Endothelial cell (in vitro differentiated cells): Measurements from ENCODE around the gene C2CD4D. TPM values are rescaled to one million over a fixed set of nuclear protein-coding genes. Genes with fewer than 3 reads are reported as not detected.
A peak's percentile ranks its signal among the peaks of the same experiment; 100 is the strongest.

Source experiments
- DNase-seq: peaks from one replicate; pipeline ENCODE4 v3.0.0; 2021; ENCODE audit warnings: low spot score
- H3K27ac Mint-ChIP-seq: one replicate; pipeline ENCODE4 v1.8.0; 2021; ENCODE audit warnings: mixed read lengths, inconsistent platforms; ENCODE audit not compliant: unreplicated experiment
- H3K27me3 Mint-ChIP-seq: one replicate; pipeline ENCODE4 v1.8.0; 2021; ENCODE audit warnings: mild to moderate bottlenecking, moderate library complexity, mixed read lengths, inconsistent platforms; ENCODE audit not compliant: unreplicated experiment
- H3K36me3 Mint-ChIP-seq: one replicate; pipeline ENCODE4 v1.8.0; 2021; ENCODE audit warnings: mild to moderate bottlenecking, low read depth, mixed read lengths, inconsistent platforms; ENCODE audit not compliant: unreplicated experiment
- H3K4me1 Mint-ChIP-seq: one replicate; pipeline ENCODE4 v1.8.0; 2021; ENCODE audit warnings: mild to moderate bottlenecking, mixed read lengths, inconsistent platforms; ENCODE audit not compliant: unreplicated experiment
- H3K4me3 Mint-ChIP-seq: one replicate; pipeline ENCODE4 v1.8.0; 2021; ENCODE audit warnings: mild to moderate bottlenecking, mixed read lengths, inconsistent platforms; ENCODE audit not compliant: unreplicated experiment
- H3K9me3 Mint-ChIP-seq: one replicate; pipeline ENCODE4 v1.8.0; 2021; ENCODE audit warnings: mixed read lengths, inconsistent platforms; ENCODE audit not compliant: unreplicated experiment
- total RNA-seq: library from RNA; stranded (reverse); fragmentation: NEBNext Ultra II Directional; extraction: Animal tissue kit (Norgen Biotek cat#: 25700); gene quantifications from one replicate; pipeline ENCODE4 v1.2.1, GENCODE V29; 2021; ENCODE audit not compliant: unreplicated experiment
- TF ChIP-seq, protein P1 (sequence below): fragments of 200-600 bp; sonication (generic); IDR thresholded peaks from one replicate; pipeline ENCODE4 v1.5.0; 2021; ENCODE audit warnings: antibody characterized with exemption; ENCODE audit not compliant: unreplicated experiment

The C2CD4D gene
- total RNA-seq, 1 donor from 2014 or later = 0.95 TPM

DNA sequence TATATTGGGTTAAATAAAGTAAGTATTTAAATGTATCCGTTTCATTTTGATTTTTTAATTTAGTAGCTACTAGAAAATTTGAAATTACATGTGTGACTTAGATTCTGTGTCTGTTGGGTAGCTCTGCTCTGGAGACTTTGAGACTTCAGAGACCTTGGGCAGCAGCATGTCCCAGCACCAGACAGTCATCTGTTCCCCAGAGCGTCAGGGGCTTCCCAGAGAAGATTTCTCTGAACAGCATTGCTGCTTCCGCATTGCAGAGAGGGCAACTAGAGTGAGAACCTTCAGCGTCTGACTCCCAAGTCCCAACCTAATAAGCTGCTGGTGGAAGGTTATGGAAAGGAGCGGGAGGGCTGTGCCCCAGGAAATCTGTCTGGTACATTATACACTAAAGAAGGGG, 41.0 kb downstream of the C2CD4D start:
- no peak for DNase-seq
- Mint-ChIP-seq H3K27me3 (peaks cover 6% of the 10 kb centered on the region), H3K9me3 (no peaks in the 10 kb centered on the region), H3K4me3 (no peak overlapping the region), H3K36me3 (no peaks in the 10 kb centered on the region), H3K27ac (no peak overlapping the region), H3K4me1 (peaks cover 21% of the 10 kb centered on the region)
- TF ChIP-seq, protein P1, sequence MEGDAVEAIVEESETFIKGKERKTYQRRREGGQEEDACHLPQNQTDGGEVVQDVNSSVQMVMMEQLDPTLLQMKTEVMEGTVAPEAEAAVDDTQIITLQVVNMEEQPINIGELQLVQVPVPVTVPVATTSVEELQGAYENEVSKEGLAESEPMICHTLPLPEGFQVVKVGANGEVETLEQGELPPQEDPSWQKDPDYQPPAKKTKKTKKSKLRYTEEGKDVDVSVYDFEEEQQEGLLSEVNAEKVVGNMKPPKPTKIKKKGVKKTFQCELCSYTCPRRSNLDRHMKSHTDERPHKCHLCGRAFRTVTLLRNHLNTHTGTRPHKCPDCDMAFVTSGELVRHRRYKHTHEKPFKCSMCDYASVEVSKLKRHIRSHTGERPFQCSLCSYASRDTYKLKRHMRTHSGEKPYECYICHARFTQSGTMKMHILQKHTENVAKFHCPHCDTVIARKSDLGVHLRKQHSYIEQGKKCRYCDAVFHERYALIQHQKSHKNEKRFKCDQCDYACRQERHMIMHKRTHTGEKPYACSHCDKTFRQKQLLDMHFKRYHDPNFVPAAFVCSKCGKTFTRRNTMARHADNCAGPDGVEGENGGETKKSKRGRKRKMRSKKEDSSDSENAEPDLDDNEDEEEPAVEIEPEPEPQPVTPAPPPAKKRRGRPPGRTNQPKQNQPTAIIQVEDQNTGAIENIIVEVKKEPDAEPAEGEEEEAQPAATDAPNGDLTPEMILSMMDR = no peak

DNA sequence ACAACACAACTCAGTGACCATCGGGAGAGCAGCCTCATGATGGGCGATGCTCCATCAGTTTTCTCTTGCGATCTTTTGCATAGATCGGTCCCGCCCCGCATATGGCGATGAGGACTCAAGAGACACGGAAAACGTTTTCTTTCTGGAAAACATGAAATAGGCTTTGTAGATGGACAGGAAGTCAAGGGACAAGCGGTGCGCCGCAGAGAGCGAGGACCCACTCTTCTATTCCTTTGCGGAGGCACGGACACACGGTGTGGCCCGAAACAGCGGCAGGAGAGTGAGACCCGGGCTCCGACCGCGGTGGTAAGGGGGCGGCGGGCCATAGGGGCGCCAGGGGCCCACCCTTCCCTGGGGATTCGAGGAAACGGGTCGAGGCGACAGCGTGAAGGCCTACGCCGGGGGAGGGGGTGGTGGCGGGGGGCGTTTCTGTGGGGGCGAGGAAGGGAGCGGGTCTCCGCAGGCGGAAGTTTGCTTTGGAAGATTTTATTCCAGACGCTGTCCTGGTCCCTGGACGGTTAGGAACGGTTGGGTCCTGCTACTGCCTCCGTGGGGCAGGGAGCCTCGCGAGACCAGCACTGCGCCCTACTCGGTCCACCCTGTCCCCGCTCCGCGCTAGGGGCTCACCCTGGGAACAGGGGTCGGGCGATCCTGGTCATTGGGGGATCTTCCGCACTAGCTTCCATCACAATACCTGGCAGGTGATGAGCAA, 48.5 kb downstream of the C2CD4D start:
- no peaks in the 10 kb centered on the region for H3K9me3 Mint-ChIP-seq
- H3K36me3 Mint-ChIP-seq = no peaks in the 10 kb centered on the region
- H3K27me3 Mint-ChIP-seq = peaks cover 3% of the 10 kb centered on the region
- H3K27ac Mint-ChIP-seq = peak overlapping the region; percentile 58
- H3K4me3 Mint-ChIP-seq = peak overlapping the region; percentile 95
- peaks cover 12% of the 10 kb centered on the region for H3K4me1 Mint-ChIP-seq
- TF ChIP-seq, protein P1 = no peak
- peak; percentile 53 for DNase-seq

DNA sequence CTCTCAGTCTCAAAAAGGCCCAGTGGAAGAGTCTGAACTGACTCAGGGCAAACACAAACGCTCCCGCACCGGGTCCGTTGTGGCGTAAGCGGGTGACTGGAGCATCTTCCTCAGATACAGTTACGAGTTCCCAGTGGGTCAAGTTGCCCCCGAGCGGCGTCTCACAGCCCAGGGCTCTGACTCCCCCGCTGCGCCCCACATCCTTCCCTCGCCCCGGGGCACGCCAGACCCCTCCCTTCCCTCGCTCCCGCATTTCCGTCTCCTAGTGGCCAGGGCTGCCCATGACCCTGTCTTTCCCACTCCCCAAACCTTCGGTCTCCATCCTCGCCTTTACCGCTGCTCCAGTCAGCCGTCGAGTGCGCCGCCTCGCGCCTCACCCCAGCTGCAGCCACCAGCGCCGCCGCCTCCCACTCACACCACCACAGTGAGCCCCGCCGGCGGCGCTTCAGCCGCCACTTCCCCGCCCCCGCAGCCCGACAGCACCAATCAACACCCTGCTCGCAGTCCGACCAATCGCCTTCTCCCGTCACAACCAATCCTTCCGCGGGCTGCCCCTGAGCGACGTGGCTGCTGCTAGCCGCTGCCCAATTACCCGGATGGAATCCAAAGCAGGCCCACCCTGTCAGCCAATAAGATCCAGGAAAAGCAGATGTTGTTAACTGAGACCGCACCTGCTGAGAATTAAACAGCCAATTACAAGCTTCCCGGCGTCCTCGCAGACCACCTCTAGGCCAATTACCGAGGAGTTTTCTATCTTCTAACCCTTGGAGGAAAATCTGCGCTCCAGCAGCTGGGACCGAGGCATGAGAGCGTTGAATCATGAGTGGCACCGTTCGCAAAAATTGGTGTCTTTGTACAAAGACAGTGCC, 49.3 kb downstream of the C2CD4D start, which contains the start of gene TDRKH:
TSS of gene TDRKH (minus strand) at position 430 of the 869 bp plus-strand sequence. CDS start 7,478 bp downstream, outside the sequence.
- Mint-ChIP-seq H3K36me3 (no peaks in the 10 kb centered on the region), H3K4me1 (peaks cover 12% of the 10 kb centered on the region), H3K9me3 (no peaks in the 10 kb centered on the region), H3K27me3 (peaks cover 1% of the 10 kb centered on the region), H3K27ac (peak within 1 kb of the TSS; percentile 58), H3K4me3 (peak within 1 kb of the TSS; percentile 95)
- TF ChIP-seq, protein P1 = no peak
- peak; percentile 97 for DNase-seq

Other genes starting within 250 kb of the C2CD4D start
- gene SNX27, start 227.8 kb downstream of the C2CD4D start, total RNA-seq = 28.9 TPM
- not detected for gene CELF3, start 123.0 kb downstream of the C2CD4D start, total RNA-seq
- not detected for gene RIIAD1, start 118.3 kb downstream of the C2CD4D start, total RNA-seq
- 99.5 TPM for gene MRPL9, start 76.3 kb downstream of the C2CD4D start, total RNA-seq
- 27.2 TPM for gene TDRKH, start 49.3 kb downstream of the C2CD4D start, total RNA-seq
- gene LINGO4, start 34.4 kb downstream of the C2CD4D start, total RNA-seq = 0.13 TPM
- gene RORC, start 8.0 kb downstream of the C2CD4D start, total RNA-seq = 1.0 TPM
- not detected for gene THEM5, start 13.9 kb upstream of the C2CD4D start, total RNA-seq
- gene THEM4, start 69.7 kb upstream of the C2CD4D start, total RNA-seq = 9.0 TPM
- 241 TPM for gene S100A10, start 154.0 kb upstream of the C2CD4D start, total RNA-seq
- 1,124 TPM for gene S100A11, start 197.2 kb upstream of the C2CD4D start, total RNA-seq
- not detected for gene TCHHL1, start 249.2 kb upstream of the C2CD4D start, total RNA-seq